HCT116 (cell line): ENCODE measurements around the gene IL4. TPM values are rescaled to one million over a fixed set of nuclear protein-coding genes. Genes with fewer than 3 reads are reported as not detected.
A peak's percentile ranks its signal among the peaks of the same experiment; 100 is the strongest.

Experiments used
- ATAC-seq: fragments of 200-7000 bp; cut with Tn5 transposase; 2 replicates; pipeline ENCODE4 v1.9.1; 2020; ENCODE audit warnings: mild to moderate bottlenecking, moderate library complexity
- BruUV-seq: library from RNA; stranded (reverse); fragments of 400-500 nt; replicated peaks from 2 replicates; lab custom pipeline; 2021; lab: Mats Ljungman, UMichigan
- CTCF ChIA-PET: fragments of 300-600 bp; sonication (Branson Sonifier 250); formaldehyde crosslinking; loops from one replicate; lab custom pipeline; 2021; ENCODE audit warnings: antibody characterized with exemption; lab: Charles Lee
- POLR2A ChIA-PET: fragments of 300-600, 350-600 bp; sonication (Branson Sonifier 250); formaldehyde crosslinking; loops from one replicate; lab custom pipeline; 2021; ENCODE audit warnings: antibody characterized with exemption; lab: Charles Lee
- RAD21 ChIA-PET, 2 experiments: fragments of 300-600 bp; sonication (Branson Sonifier 250); formaldehyde crosslinking; loops; one replicate each; lab custom pipeline; 2023; ENCODE audit warnings: low total read pairs in 2 of 2; ENCODE audit not compliant: uncharacterized antibody in 2 of 2, unreplicated experiment in 2 of 2, low non-redundant PET in 1 of 2; lab: Charles Lee
- DNase-seq: peaks from one replicate; pipeline ENCODE4 v3.0.0-alpha.2; 2010; ENCODE audit warnings: low read depth, low spot score
- H2AFZ ChIP-seq: fragments of 200-600 bp; shearing (Covaris generic), sonication (generic); 2 replicates; pipeline ENCODE4 v1.6.1; 2017; ENCODE audit warnings: low read depth, mixed run types, mixed read lengths, antibody characterized with exemption, low read length; ENCODE audit not compliant: poor library complexity, severe bottlenecking
- H3K27ac ChIP-seq: 2 replicates; pipeline ENCODE4 v1.5.1; 2012; ENCODE audit warnings: low read depth, low read length
- H3K27me3 ChIP-seq: fragments of 200-600 bp; sonication (generic); 2 replicates; pipeline ENCODE4 v1.6.1; 2016; ENCODE audit warnings: mixed run types, low read length, mixed read lengths; ENCODE audit not compliant: insufficient read depth
- H3K36me3 ChIP-seq, 2 experiments: fragments of 200-500 bp in 1 of 2; fragments of 200-600 bp in 1 of 2; sonication (Bioruptor generic) in 1 of 2; sonication (generic) in 1 of 2; 2 replicates each; pipeline versions ENCODE4 v1.5.1 to v1.6.1; 2014 to 2016; ENCODE audit warnings: low read length in 2 of 2, inconsistent platforms in 1 of 2, mixed read lengths in 1 of 2, mixed run types in 1 of 2; ENCODE audit not compliant: insufficient read depth in 2 of 2, control insufficient read depth in 1 of 2
- H3K4me1 ChIP-seq, 2 experiments: fragments of 200-600 bp in 1 of 2; sonication (generic) in 1 of 2; 2 replicates each; pipeline versions ENCODE4 v1.5.1 to v1.6.1; 2012 to 2017; ENCODE audit warnings: low read length in 2 of 2, inconsistent platforms in 1 of 2, mild to moderate bottlenecking in 1 of 2, mixed read lengths in 1 of 2, mixed run types in 1 of 2, moderate library complexity in 1 of 2; ENCODE audit not compliant: insufficient read depth in 2 of 2, control insufficient read depth in 1 of 2
- H3K4me2 ChIP-seq: fragments of 200-600 bp; sonication (generic); 2 replicates; pipeline ENCODE4 v1.6.1; 2017; ENCODE audit warnings: mixed run types, low read length, mixed read lengths
- H3K4me3 ChIP-seq, 2 experiments: fragments of 200-600 bp in 1 of 2; sonication (generic) in 1 of 2; replicated peaks in 1 of 2; 2 replicates each; pipeline ENCODE4 v1.5.1; 2011 to 2016; ENCODE audit warnings: low read length in 2 of 2, control low read depth in 1 of 2, low read depth in 1 of 2, mild to moderate bottlenecking in 1 of 2, mixed read lengths in 1 of 2, mixed run types in 1 of 2
- H3K79me2 ChIP-seq: fragments of 200-600 bp; sonication (generic); 2 replicates; pipeline ENCODE4 v1.6.1; 2017; ENCODE audit warnings: mild to moderate bottlenecking, mixed run types, low read length, moderate library complexity, mixed read lengths; ENCODE audit not compliant: insufficient read depth
- H3K9ac ChIP-seq: fragments of 200-600 bp; sonication (generic); 2 replicates; pipeline ENCODE4 v1.6.1; 2016; ENCODE audit warnings: low read length, mixed read lengths
- H3K9me2 ChIP-seq: fragments of 200-600 bp; sonication (generic), shearing (Covaris generic); 2 replicates; pipeline ENCODE4 v1.6.1; 2017; ENCODE audit warnings: mixed run types, mild to moderate bottlenecking, moderate library complexity; ENCODE audit not compliant: insufficient read depth
- H3K9me3 ChIP-seq, 2 experiments: fragments of 200-500 bp in 1 of 2; fragments of 200-600 bp in 1 of 2; sonication (Bioruptor generic) in 1 of 2; sonication (generic) in 1 of 2; 2 replicates each; pipeline ENCODE4 v1.6.1; 2014 to 2017; ENCODE audit warnings: low read length in 2 of 2, mixed read lengths in 2 of 2, inconsistent platforms in 1 of 2, low read depth in 1 of 2, mild to moderate bottlenecking in 1 of 2, mixed run types in 1 of 2, moderate library complexity in 1 of 2; ENCODE audit not compliant: control insufficient read depth in 1 of 2, insufficient read depth in 1 of 2
- H4K20me1 ChIP-seq: fragments of 200-600 bp; sonication (generic), shearing (Covaris generic); 2 replicates; pipeline ENCODE4 v1.6.1; 2017; ENCODE audit warnings: mixed run types, mild to moderate bottlenecking, moderate library complexity; ENCODE audit not compliant: insufficient read depth
- CBX3 ChIP-seq: IDR thresholded peaks from 2 replicates; pipeline ENCODE4 v1.6.1; 2012; ENCODE audit warnings: low read depth
- CEBPB ChIP-seq: IDR thresholded peaks from 2 replicates; pipeline ENCODE4 v1.6.1; 2012; ENCODE audit warnings: low read depth
- EGR1 ChIP-seq: IDR thresholded peaks from 2 replicates; pipeline ENCODE4 v1.6.1; 2012; ENCODE audit warnings: low read depth
- ELF1 ChIP-seq: IDR thresholded peaks from 2 replicates; pipeline ENCODE4 v1.6.1; 2012; ENCODE audit warnings: low read depth, borderline replicate concordance
- EZH2 ChIP-seq: fragments of 200-600 bp; sonication (generic); IDR thresholded peaks from 2 replicates; pipeline ENCODE4 v1.6.1; 2017; ENCODE audit warnings: antibody characterized with exemption, mixed run types
- EZH2phosphoT487 ChIP-seq: fragments of 200-600 bp; IDR thresholded peaks from 2 replicates; pipeline ENCODE4 v1.6.1; 2018; ENCODE audit warnings: antibody characterized with exemption, borderline replicate concordance
- FOSL1 ChIP-seq: IDR thresholded peaks from 2 replicates; pipeline ENCODE4 v1.6.1; 2012; ENCODE audit warnings: low read depth
- JUND ChIP-seq: IDR thresholded peaks from 2 replicates; pipeline ENCODE4 v1.6.1; 2012
- POLR2A ChIP-seq: IDR thresholded peaks from 2 replicates; pipeline ENCODE4 v1.7.0; 2011; ENCODE audit warnings: borderline replicate concordance; ENCODE audit not compliant: insufficient read depth, insufficient read length; ENCODE audit errors: extremely low read depth
- POLR2AphosphoS5 ChIP-seq: IDR thresholded peaks from 2 replicates; pipeline ENCODE4 v1.6.1; 2011; ENCODE audit warnings: mild to moderate bottlenecking, low read depth, low read length, moderate library complexity
- RAD21 ChIP-seq: IDR thresholded peaks from 2 replicates; pipeline ENCODE4 v1.6.1; 2012; ENCODE audit warnings: low read depth, mild to moderate bottlenecking
- SIN3A ChIP-seq: IDR thresholded peaks from 2 replicates; pipeline ENCODE4 v1.6.1; 2012; ENCODE audit warnings: low read depth
- SP1 ChIP-seq: IDR thresholded peaks from 2 replicates; pipeline ENCODE4 v1.6.1; 2012; ENCODE audit warnings: low read depth
- SRF ChIP-seq: IDR thresholded peaks from 2 replicates; pipeline ENCODE4 v1.6.1; 2012; ENCODE audit warnings: low read depth
- TCF7L2 ChIP-seq: IDR thresholded peaks from 2 replicates; pipeline ENCODE4 v1.7.0; 2011; ENCODE audit warnings: borderline replicate concordance, inconsistent platforms; ENCODE audit not compliant: insufficient read depth, insufficient read length; ENCODE audit errors: extremely low read depth
- YY1 ChIP-seq: IDR thresholded peaks from 2 replicates; pipeline ENCODE4 v1.6.1; 2011; ENCODE audit warnings: low read length, low read depth, moderate library complexity, mild to moderate bottlenecking; ENCODE audit not compliant: insufficient replicate concordance; ENCODE audit errors: extremely low read depth
- ZNF274 ChIP-seq: fragments of 200-500 bp; sonication (Bioruptor generic); IDR thresholded peaks from 2 replicates; pipeline ENCODE4 v1.6.1; 2014; ENCODE audit warnings: mild to moderate bottlenecking, low read depth, low read length, inconsistent platforms
- intact Hi-C: fragments of 100-400 bp; cut with micrococcal nuclease; formaldehyde crosslinking; loops from 2 replicates; pipeline ENCODE4 v1.10.0; 2022
- total RNA-seq: library from RNA; stranded (reverse); gene quantifications from one replicate; pipeline ENCODE4 v1.2.1, GENCODE V29; 2021; ENCODE audit not compliant: unreplicated experiment
- TF ChIP-seq, protein P1 (sequence below): IDR thresholded peaks from 2 replicates; pipeline ENCODE4 v1.6.1; 2011; ENCODE audit warnings: mild to moderate bottlenecking, low read length, moderate library complexity; ENCODE audit not compliant: insufficient replicate concordance; ENCODE audit errors: extremely low read depth
- TF ChIP-seq, protein P2 (sequence below): IDR thresholded peaks from 2 replicates; pipeline ENCODE4 v1.6.1; 2012

The IL4 gene
- total RNA-seq, 1 experiment from 2014 or later = not detected

DNA sequence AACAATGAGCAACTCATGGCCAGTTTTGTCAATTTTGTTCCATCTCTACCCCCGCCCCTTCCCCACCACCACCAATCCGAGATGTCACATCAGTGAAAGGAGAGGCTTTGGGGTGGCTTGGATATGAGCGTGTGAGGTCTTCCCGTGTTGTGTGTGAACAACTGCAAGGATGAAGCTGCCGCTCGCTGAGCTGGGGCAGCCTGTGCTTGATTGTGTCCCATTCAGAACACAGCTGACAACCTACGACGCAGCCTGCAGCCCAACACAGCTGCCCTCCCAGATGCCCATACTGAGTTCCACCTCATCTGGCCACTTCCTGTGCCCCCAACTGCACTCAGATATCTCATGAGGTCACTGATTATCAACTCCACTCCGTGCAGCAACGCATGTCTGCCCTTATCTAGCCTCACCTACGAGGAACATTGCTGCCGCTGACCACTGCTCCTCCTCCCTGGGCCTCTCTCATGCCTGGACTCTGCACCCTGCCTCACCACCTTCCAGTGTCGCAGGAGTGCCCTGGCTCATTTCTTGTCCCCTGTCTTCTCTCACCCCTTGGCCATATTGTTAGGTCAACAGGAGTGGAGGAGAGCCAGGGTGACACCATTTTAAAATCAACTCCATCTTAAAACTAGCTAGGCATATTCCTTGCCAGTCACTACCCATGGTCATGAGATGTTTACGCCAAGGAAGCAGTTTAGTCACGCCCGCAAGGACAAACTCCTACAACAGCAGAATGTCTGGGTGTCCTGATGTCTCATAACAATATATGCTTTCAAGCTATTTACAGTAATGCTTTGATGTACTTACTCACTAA is 7.3 kb upstream of the IL4 start:
- Histone ChIP-seq H3K4me3 (no peak overlapping the region), H3K36me3 (no peaks in the 10 kb centered on the region), H3K9me3 (no peaks in the 10 kb centered on the region), H2AFZ (no peak overlapping the region), H4K20me1 (no peaks in the 10 kb centered on the region), H3K4me1 (peaks cover 0 to 13% of the 10 kb centered on the region in 2 experiments; a peak in 1 of 4 replicates), H3K27me3 (no peaks in the 10 kb centered on the region), H3K27ac (no peak overlapping the region), H3K9me2 (no peaks in the 10 kb centered on the region), H3K4me2 (no peak overlapping the region), H3K9ac (no peak overlapping the region), H3K79me2 (no peaks in the 10 kb centered on the region)
- CTCF ChIA-PET = no interaction called here
- TF ChIP-seq SRF (no peak), CEBPB (no peak), POLR2A (peak; percentile 14)
- no peak for ATAC-seq
- POLR2A ChIA-PET = no interaction called here
- DNase-seq = no peak
- intact Hi-C loops = no loop called here
- RAD21 ChIA-PET = no interaction called here
- BruUV-seq = no TSS peak

DNA sequence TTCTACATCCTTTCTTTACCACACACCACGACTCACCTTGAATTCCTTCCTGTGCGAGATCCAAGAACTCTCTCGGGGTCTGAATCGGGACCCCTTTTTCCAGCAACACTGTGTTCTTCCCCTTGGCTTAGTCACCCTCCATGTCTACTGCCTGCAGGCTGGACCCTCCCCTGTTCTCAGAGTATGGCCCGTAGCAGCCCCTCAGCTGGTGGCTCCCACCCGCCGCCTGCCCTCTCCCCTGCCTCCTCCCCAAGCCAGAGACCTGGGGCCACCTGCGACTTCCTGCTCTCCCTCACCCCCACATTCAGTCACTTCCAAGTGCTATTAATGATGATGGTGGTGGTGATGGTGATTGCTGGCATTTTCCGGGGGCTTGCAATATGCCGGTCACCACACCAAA is 6.5 kb upstream of the IL4 start:
- H3K36me3 ChIP-seq = no peaks in the 10 kb centered on the region
- CTCF ChIA-PET = no interaction called here
- no peak for TF ChIP-seq POLR2A
- TF ChIP-seq ELF1 = no peak
- TF ChIP-seq, protein P1, sequence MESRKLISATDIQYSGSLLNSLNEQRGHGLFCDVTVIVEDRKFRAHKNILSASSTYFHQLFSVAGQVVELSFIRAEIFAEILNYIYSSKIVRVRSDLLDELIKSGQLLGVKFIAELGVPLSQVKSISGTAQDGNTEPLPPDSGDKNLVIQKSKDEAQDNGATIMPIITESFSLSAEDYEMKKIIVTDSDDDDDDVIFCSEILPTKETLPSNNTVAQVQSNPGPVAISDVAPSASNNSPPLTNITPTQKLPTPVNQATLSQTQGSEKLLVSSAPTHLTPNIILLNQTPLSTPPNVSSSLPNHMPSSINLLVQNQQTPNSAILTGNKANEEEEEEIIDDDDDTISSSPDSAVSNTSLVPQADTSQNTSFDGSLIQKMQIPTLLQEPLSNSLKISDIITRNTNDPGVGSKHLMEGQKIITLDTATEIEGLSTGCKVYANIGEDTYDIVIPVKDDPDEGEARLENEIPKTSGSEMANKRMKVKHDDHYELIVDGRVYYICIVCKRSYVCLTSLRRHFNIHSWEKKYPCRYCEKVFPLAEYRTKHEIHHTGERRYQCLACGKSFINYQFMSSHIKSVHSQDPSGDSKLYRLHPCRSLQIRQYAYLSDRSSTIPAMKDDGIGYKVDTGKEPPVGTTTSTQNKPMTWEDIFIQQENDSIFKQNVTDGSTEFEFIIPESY = no peak
- no peak for TF ChIP-seq CBX3
- TF ChIP-seq EZH2phosphoT487 = no peak
- TF ChIP-seq CEBPB = no peak
- TF ChIP-seq RAD21 = no peak
- no peak for TF ChIP-seq EZH2
- no peak for TF ChIP-seq JUND
- TF ChIP-seq SRF = no peak
- no peak for TF ChIP-seq ZNF274
- TF ChIP-seq POLR2AphosphoS5 = no peak
- TF ChIP-seq FOSL1 = no peak
- TF ChIP-seq, protein P2, sequence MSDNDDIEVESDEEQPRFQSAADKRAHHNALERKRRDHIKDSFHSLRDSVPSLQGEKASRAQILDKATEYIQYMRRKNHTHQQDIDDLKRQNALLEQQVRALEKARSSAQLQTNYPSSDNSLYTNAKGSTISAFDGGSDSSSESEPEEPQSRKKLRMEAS = no peak
- no peak for TF ChIP-seq TCF7L2
- TF ChIP-seq SIN3A = no peak
- no peak for TF ChIP-seq YY1
- no peak for TF ChIP-seq SP1
- TF ChIP-seq EGR1 = no peak

More for the DNA sequence above, 6.5 kb upstream of the IL4 start:
- BruUV-seq = no TSS peak
- Histone ChIP-seq H3K9me2 (no peaks in the 10 kb centered on the region), H3K4me2 (no peak overlapping the region), H4K20me1 (no peaks in the 10 kb centered on the region), H3K27me3 (no peaks in the 10 kb centered on the region), H2AFZ (no peak overlapping the region), H3K9me3 (no peaks in the 10 kb centered on the region), H3K79me2 (no peaks in the 10 kb centered on the region), H3K27ac (no peak overlapping the region), H3K4me1 (peaks cover 0 to 13% of the 10 kb centered on the region in 2 experiments; a peak in 1 of 4 replicates), H3K4me3 (no peak overlapping the region), H3K9ac (no peak overlapping the region)
- no peak for DNase-seq
- ChIA-PET POLR2A (no interaction called here), RAD21 (no interaction called here)
- intact Hi-C loops = no loop called here
- no peak for ATAC-seq
